HEK293 (cell line): ENCODE results near the gene SLC2A6.

Experiments
- MZF1 ChIP-seq: fragments of 450-650 bp; formaldehyde crosslinking; IDR thresholded peaks from 2 replicates; pipeline ENCODE4 v1.5.1; 2017; ENCODE audit warnings: missing biosample characterization, missing genetic modification characterization, borderline replicate concordance
- REPIN1 ChIP-seq: fragments of 450-650 bp; formaldehyde crosslinking; IDR thresholded peaks from 2 replicates; pipeline ENCODE4 v1.5.1; 2017; ENCODE audit warnings: missing biosample characterization, missing genetic modification characterization, low read depth
- WT1 ChIP-seq: fragments of 450-650 bp; formaldehyde crosslinking; IDR thresholded peaks from 2 replicates; pipeline ENCODE4 v1.5.1; 2016; ENCODE audit warnings: missing biosample characterization, missing genetic modification characterization
- ZNF169 ChIP-seq: fragments of 450-650 bp; formaldehyde crosslinking; IDR thresholded peaks from 2 replicates; pipeline ENCODE4 v1.5.1; 2016; ENCODE audit warnings: missing biosample characterization, missing genetic modification characterization
- ZNF26 ChIP-seq: fragments of 450-650 bp; formaldehyde crosslinking; IDR thresholded peaks from 2 replicates; pipeline ENCODE4 v1.5.1; 2016; ENCODE audit warnings: missing biosample characterization, missing genetic modification characterization
- ZNF585B ChIP-seq: fragments of 450-650 bp; formaldehyde crosslinking; IDR thresholded peaks from 2 replicates; pipeline ENCODE4 v1.5.1; 2016; ENCODE audit warnings: missing biosample characterization, missing genetic modification characterization
- ZNF626 ChIP-seq: fragments of 450-650 bp; sonication (Bioruptor Pico); formaldehyde crosslinking; IDR thresholded peaks from 2 replicates; pipeline ENCODE4 v1.5.1; 2018; ENCODE audit warnings: missing biosample characterization, missing genetic modification characterization, inconsistent platforms
- ZNF677 ChIP-seq: fragments of 450-650 bp; IDR thresholded peaks from 2 replicates; pipeline ENCODE4 v1.5.0; 2018; ENCODE audit warnings: missing biosample characterization, mild to moderate bottlenecking, missing genetic modification characterization, moderate library complexity
- ZNF837 ChIP-seq: fragments of 450-650 bp; formaldehyde crosslinking; IDR thresholded peaks from 2 replicates; pipeline ENCODE4 v1.5.1; 2016; ENCODE audit warnings: missing biosample characterization, missing genetic modification characterization
- TF ChIP-seq, protein P1 (sequence below): fragments of 450-650 bp; formaldehyde crosslinking; IDR thresholded peaks from 2 replicates; pipeline ENCODE4 v1.5.1; 2016; ENCODE audit warnings: missing biosample characterization, missing genetic modification characterization
- TF ChIP-seq, protein P2 (sequence below): fragments of 450-650 bp; formaldehyde crosslinking; IDR thresholded peaks from 2 replicates; pipeline ENCODE4 v1.5.1; 2017; ENCODE audit warnings: missing biosample characterization, missing genetic modification characterization

- TF ChIP-seq WT1, result no peak
- no peak for TF ChIP-seq ZNF169 (tag by site-specific recombination)
- no peak for TF ChIP-seq ZNF837 (tag by site-specific recombination)
- TF ChIP-seq MZF1, result no peak
- TF ChIP-seq ZNF626 (tag by site-specific recombination), result no peak
- no peak for TF ChIP-seq REPIN1 (tag by site-specific recombination)
- TF ChIP-seq ZNF26 (tag by site-specific recombination), result no peak
- TF ChIP-seq ZNF677, result no peak
- TF ChIP-seq, protein P1, sequence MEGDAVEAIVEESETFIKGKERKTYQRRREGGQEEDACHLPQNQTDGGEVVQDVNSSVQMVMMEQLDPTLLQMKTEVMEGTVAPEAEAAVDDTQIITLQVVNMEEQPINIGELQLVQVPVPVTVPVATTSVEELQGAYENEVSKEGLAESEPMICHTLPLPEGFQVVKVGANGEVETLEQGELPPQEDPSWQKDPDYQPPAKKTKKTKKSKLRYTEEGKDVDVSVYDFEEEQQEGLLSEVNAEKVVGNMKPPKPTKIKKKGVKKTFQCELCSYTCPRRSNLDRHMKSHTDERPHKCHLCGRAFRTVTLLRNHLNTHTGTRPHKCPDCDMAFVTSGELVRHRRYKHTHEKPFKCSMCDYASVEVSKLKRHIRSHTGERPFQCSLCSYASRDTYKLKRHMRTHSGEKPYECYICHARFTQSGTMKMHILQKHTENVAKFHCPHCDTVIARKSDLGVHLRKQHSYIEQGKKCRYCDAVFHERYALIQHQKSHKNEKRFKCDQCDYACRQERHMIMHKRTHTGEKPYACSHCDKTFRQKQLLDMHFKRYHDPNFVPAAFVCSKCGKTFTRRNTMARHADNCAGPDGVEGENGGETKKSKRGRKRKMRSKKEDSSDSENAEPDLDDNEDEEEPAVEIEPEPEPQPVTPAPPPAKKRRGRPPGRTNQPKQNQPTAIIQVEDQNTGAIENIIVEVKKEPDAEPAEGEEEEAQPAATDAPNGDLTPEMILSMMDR (tag by site-specific recombination), result no peak
- TF ChIP-seq, protein P2, sequence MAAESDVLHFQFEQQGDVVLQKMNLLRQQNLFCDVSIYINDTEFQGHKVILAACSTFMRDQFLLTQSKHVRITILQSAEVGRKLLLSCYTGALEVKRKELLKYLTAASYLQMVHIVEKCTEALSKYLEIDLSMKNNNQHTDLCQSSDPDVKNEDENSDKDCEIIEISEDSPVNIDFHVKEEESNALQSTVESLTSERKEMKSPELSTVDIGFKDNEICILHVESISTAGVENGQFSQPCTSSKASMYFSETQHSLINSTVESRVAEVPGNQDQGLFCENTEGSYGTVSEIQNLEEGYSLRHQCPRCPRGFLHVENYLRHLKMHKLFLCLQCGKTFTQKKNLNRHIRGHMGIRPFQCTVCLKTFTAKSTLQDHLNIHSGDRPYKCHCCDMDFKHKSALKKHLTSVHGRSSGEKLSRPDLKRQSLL (tag by site-specific recombination), result no peak
- TF ChIP-seq ZNF585B (tag by site-specific recombination), result no peak
These were observed 35.7 kb downstream of the SLC2A6 start for GRCh38 chr9:133443248-133443647.
